ENCODE results near the gene CD247.
A peak's percentile ranks its signal among the peaks of the same experiment; 100 is the strongest.

The CD247 gene

GRCh38 chr1:167404908-167405307, 113.4 kb downstream of the CD247 start:
- H3K36me3 Mint-ChIP-seq (ENCODE audit: low read depth): peaks cover 54% of the 10 kb centered on the region
- no peak overlapping the region for H3K27ac Mint-ChIP-seq

DNA sequence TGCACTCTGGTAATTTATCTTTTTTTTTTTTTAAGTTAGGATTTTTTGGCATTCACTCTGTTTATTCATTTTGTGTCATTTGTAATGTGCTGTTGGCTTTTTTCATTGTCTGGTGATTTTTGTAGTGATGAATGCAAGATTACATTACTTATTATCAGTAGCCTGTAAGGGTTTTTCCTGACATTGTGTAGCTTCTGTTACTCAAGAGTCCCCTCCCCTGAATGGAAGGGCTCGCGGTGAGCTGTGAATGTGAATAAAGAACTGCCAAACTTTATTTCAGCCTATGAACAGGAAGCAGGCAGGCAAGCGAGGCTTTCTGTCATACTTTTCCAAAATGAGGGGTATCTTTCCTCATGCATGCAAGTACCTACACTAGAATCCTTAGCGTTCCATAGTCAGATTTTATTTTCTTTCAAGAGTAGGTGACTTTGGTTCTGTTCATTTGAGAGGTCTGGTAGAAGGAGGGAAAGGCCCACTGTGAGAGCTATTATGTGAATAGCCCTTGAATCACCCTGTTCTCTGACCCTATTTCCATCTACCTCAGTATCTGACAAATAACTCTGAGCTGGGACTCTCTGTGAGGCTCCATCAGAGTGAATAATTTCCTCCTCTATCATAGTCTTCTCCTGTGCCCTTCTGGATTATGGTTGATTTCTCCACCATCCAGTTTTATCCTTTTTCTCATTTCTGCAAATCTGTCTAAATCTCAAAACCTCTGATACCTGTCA, 114.0 kb downstream of the CD247 start:
- Mint-ChIP-seq H3K9me3 (no peaks in the 10 kb centered on the region), H3K27ac (no peak overlapping the region), H3K4me1 (ENCODE audit: low read depth) (peaks cover 3% of the 10 kb centered on the region), H3K36me3 (ENCODE audit: low read depth) (peaks cover 52% of the 10 kb centered on the region), H3K4me3 (no peak overlapping the region), H3K27me3 (no peaks in the 10 kb centered on the region)
- DNase-seq: no peak

More at GRCh38 chr1:167404908-167405307, 113.4 kb downstream of the CD247 start:
- Mint-ChIP-seq H3K4me1 (ENCODE audit: low read depth) (peaks cover 3% of the 10 kb centered on the region), H3K27me3 (no peaks in the 10 kb centered on the region), H3K4me3 (no peak overlapping the region), H3K9me3 (no peaks in the 10 kb centered on the region)
- DNase-seq: no peak

DNA sequence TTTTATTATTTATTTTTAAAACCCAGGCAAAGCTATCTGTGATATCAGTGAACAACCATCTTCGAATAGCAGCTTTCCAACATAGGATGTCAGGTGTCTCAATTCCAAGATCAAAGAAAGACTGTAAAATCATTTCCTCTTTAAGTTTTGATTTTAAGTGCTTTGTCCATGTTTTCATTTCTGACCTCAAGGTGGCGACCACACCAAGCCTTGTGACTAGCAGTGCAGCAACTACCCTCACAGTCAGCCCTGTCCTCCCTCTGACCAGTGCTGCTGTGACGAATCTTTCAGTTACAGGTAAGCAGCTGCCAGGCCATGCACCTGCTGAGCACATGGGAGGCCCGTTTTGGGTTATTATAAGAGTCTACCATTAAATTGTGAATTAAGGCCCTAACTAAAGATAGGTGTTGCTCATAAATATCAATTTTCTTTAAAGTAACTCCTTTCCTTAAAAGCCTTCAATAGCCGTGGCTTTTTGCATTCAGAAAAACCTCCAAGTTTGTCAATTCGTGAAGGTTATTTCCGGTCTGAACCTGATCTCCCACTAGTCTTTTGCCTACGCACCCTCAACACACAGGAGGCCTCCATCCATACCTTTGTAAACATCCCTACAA, 117.0 kb downstream of the CD247 start:
- Mint-ChIP-seq H3K36me3 (ENCODE audit: low read depth) (peaks cover 70% of the 10 kb centered on the region), H3K27me3 (no peaks in the 10 kb centered on the region), H3K4me3 (no peak overlapping the region), H3K4me1 (ENCODE audit: low read depth) (peaks cover 3% of the 10 kb centered on the region), H3K27ac (no peak overlapping the region), H3K9me3 (no peaks in the 10 kb centered on the region)
- DNase-seq: peak; percentile 57

DNA sequence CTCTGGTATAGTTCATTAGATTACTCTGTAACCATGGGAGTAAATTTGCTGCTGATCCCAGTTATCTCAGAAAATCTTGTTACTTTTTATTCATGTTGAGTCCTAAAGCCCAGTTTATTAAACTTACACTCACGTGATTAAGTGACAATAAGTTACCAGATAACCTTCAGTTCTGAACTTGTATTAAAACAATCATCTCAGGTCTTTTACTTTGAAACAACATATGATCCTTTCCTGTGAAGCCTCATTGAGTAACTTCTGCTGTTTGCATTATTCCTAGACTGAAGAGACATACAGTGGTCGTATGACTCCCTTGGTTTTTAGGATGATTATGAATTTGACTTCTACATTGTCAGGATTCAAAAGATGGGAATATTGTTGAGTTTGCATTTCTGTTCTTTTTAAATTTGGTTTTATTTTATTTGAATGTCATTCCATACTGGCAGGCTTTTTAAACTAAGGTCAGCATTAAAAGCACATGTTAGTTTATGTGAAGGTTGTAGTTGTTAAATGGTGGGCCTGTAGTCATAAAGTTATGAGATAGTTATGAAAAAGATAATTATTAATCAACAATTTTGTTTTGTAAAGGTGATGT, 117.9 kb downstream of the CD247 start:
- Mint-ChIP-seq H3K4me3 (no peak overlapping the region), H3K27ac (no peak overlapping the region), H3K36me3 (ENCODE audit: low read depth) (peaks cover 63% of the 10 kb centered on the region), H3K27me3 (no peaks in the 10 kb centered on the region), H3K9me3 (no peaks in the 10 kb centered on the region), H3K4me1 (ENCODE audit: low read depth) (peaks cover 3% of the 10 kb centered on the region)
- DNase-seq: no peak

GRCh38 chr1:167392200-167392696, 126.1 kb downstream of the CD247 start:
- H3K27ac Mint-ChIP-seq: no peak overlapping the region

DNA sequence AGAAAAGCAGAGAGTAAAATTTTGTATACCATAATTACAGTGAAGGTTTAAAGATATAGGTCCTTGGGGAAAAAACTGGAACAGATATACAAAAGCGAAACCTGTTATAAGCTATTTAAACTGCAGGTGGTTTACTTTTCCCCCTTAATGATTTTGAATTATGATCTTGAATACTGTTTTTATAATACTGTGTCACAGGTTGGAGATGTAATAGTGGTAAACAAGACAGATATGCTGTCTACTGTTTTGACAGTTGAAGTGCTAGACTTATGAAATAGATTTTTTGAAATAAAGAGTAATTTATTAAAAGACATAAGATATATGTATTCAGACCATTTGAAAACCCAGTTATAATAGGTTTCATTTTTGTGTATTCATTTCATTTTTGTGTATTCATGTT, 129.4 kb downstream of the CD247 start:
- DNase-seq: no peak
- H3K27me3 Mint-ChIP-seq: no peaks in the 10 kb centered on the region
- no peak overlapping the region for H3K27ac Mint-ChIP-seq
- peaks cover 4% of the 10 kb centered on the region for H3K4me1 Mint-ChIP-seq (ENCODE audit: low read depth)
- no peaks in the 10 kb centered on the region for H3K9me3 Mint-ChIP-seq
- H3K36me3 Mint-ChIP-seq (ENCODE audit: low read depth): peaks cover 45% of the 10 kb centered on the region
- no peak overlapping the region for H3K4me3 Mint-ChIP-seq

More at GRCh38 chr1:167392200-167392696, 126.1 kb downstream of the CD247 start:
- Mint-ChIP-seq H3K27me3 (no peaks in the 10 kb centered on the region), H3K4me1 (ENCODE audit: low read depth) (peaks cover 3% of the 10 kb centered on the region), H3K36me3 (ENCODE audit: low read depth) (peaks cover 25% of the 10 kb centered on the region), H3K9me3 (no peaks in the 10 kb centered on the region), H3K4me3 (no peak overlapping the region)
- no peak for DNase-seq

- H3K4me3 Mint-ChIP-seq: no peak overlapping the region
- H3K27ac Mint-ChIP-seq: no peak overlapping the region
- H3K36me3 Mint-ChIP-seq (ENCODE audit: low read depth): peaks cover 52% of the 10 kb centered on the region
- no peaks in the 10 kb centered on the region for H3K9me3 Mint-ChIP-seq
- H3K4me1 Mint-ChIP-seq (ENCODE audit: low read depth): peaks cover 4% of the 10 kb centered on the region
- DNase-seq: no peak
- H3K27me3 Mint-ChIP-seq: no peaks in the 10 kb centered on the region
Observed at GRCh38 chr1:167387251-167387910, 130.9 kb downstream of the CD247 start.

Measured in activated T-cell treated with anti-CD3 and anti-CD28 coated beads, Interleukin-2, amount 50 U/mL, for 24 hours (primary cell).